Natural killer cell (primary cell): ENCODE results near the gene GFRA1. TPM values are rescaled to one million over a fixed set of nuclear protein-coding genes. Genes with fewer than 3 reads are reported as not detected.

Experiments used
- ATAC-seq, 3 donors: fragments of 150-1000 bp in 2 of 3; fragments of 200-7000 bp in 1 of 3; cut with Tn5 transposase; 1 replicate in 1 of 3; 2 replicates in 2 of 3; pipeline ENCODE4 v1.10.0; 2021; ENCODE audit warnings: mild to moderate bottlenecking in 2 of 3, moderate library complexity in 2 of 3
- DNase-seq, 2 donors: peaks; one replicate each; pipeline versions ENCODE4 v3.0.0 to v3.0.0-alpha.2; 2013 to 2021; ENCODE audit warnings: mixed read lengths in 1 of 2
- H3K27ac ChIP-seq: one replicate; pipeline ENCODE4 v1.5.1; 2013; ENCODE audit warnings: mild to moderate bottlenecking, low read length
- H3K27me3 ChIP-seq: one replicate; pipeline ENCODE4 v1.6.1; 2013; ENCODE audit warnings: low read length; ENCODE audit not compliant: control insufficient read depth, insufficient read depth
- H3K36me3 ChIP-seq: one replicate; pipeline ENCODE4 v1.6.1; 2013; ENCODE audit warnings: low read length; ENCODE audit not compliant: control insufficient read depth, insufficient read depth
- H3K4me1 ChIP-seq: one replicate; pipeline ENCODE4 v1.6.1; 2013; ENCODE audit warnings: low read length; ENCODE audit not compliant: control insufficient read depth, insufficient read depth
- H3K4me3 ChIP-seq: one replicate; pipeline ENCODE4 v1.5.1; 2013; ENCODE audit warnings: low read length
- H3K9me3 ChIP-seq: one replicate; pipeline ENCODE4 v1.6.1; 2013; ENCODE audit warnings: low read length; ENCODE audit not compliant: control insufficient read depth, insufficient read depth
- H3K27ac Mint-ChIP-seq, 2 donors: one replicate each; pipeline ENCODE4 v1.8.0; 2022; ENCODE audit warnings: mild to moderate bottlenecking in 2 of 2, mixed read lengths in 2 of 2, moderate library complexity in 1 of 2
- H3K27me3 Mint-ChIP-seq, 2 donors: one replicate each; pipeline ENCODE4 v1.8.0; 2022; ENCODE audit warnings: low read depth in 2 of 2, mixed read lengths in 2 of 2
- H3K36me3 Mint-ChIP-seq: one replicate; pipeline ENCODE4 v1.8.0; 2022; ENCODE audit warnings: mixed read lengths
- H3K4me1 Mint-ChIP-seq, 2 donors: one replicate each; pipeline ENCODE4 v1.8.0; 2022; ENCODE audit warnings: mixed read lengths in 2 of 2
- H3K4me3 Mint-ChIP-seq: one replicate; pipeline ENCODE4 v1.8.0; 2022; ENCODE audit warnings: mild to moderate bottlenecking, moderate library complexity, mixed read lengths
- H3K9me3 Mint-ChIP-seq, 2 donors: one replicate each; pipeline ENCODE4 v1.8.0; 2022; ENCODE audit warnings: mixed read lengths in 2 of 2
- WGBS: methylation state at CpG from one replicate; pipeline ENCODE4 v1.1.7; 2013; ENCODE audit warnings: missing lambda C conversion rate; ENCODE audit not compliant: insufficient coverage; 5-methylcytosine and 5-hydroxymethylcytosine counted together
- intact Hi-C: fragments of 100-400 bp; cut with micrococcal nuclease; formaldehyde crosslinking; loops from one replicate; pipeline ENCODE4 v1.14.2; 2022
- total RNA-seq, 4 donors: library from RNA; stranded (reverse); fragments of 120-200 nt in 1 of 4; gene quantifications; one replicate each; pipeline versions ENCODE4 v1.2.3 to v1.2.4, GENCODE V29; 2013 to 2022
- TF ChIP-seq, protein P1 (sequence below): fragments of 200-600 bp; IDR thresholded peaks from one replicate; pipeline ENCODE4 v1.8.0; 2022; ENCODE audit warnings: antibody characterized with exemption

GFRA1 gene
- total RNA-seq, 3 donors from 2014 or later (not counting 1 experiment from before 2014, with no cell fraction given) = not detected

DNA sequence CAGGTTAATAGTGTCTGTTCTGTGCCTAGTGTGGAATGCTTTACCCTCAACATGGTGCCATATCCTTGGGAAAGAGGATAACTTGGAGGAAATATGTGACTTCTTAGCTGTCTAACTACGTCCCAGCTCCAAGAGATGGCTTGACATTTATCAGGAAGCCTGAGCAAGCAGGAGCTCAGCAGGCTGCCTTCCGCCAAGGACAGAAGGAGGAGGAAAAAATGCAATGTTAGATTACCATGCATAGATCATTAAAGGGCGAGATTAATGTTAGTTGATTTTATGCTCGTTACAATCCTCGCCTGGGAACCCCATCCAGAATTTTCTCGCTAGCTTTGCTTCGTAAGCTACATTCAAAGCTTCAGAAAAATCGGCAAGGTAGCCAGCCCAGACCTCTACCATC, 97.8 kb downstream of the GFRA1 start:
- TF ChIP-seq, protein P1, sequence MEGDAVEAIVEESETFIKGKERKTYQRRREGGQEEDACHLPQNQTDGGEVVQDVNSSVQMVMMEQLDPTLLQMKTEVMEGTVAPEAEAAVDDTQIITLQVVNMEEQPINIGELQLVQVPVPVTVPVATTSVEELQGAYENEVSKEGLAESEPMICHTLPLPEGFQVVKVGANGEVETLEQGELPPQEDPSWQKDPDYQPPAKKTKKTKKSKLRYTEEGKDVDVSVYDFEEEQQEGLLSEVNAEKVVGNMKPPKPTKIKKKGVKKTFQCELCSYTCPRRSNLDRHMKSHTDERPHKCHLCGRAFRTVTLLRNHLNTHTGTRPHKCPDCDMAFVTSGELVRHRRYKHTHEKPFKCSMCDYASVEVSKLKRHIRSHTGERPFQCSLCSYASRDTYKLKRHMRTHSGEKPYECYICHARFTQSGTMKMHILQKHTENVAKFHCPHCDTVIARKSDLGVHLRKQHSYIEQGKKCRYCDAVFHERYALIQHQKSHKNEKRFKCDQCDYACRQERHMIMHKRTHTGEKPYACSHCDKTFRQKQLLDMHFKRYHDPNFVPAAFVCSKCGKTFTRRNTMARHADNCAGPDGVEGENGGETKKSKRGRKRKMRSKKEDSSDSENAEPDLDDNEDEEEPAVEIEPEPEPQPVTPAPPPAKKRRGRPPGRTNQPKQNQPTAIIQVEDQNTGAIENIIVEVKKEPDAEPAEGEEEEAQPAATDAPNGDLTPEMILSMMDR = no peak
- Mint-ChIP-seq H3K27ac (no peak overlapping the region), H3K27me3 (no peaks in the 10 kb centered on the region), H3K4me1 (no peaks in the 10 kb centered on the region), H3K9me3 (peaks cover 0 to 5% of the 10 kb centered on the region in 2 donors), H3K36me3 (no peaks in the 10 kb centered on the region), H3K4me3 (no peak overlapping the region)
- ATAC-seq (no peak), DNase-seq (no peak)
- no peaks in the 10 kb centered on the region for H3K36me3 ChIP-seq
- no peaks in the 10 kb centered on the region for H3K9me3 ChIP-seq
- no peak overlapping the region for H3K4me3 ChIP-seq
- H3K27ac ChIP-seq = no peak overlapping the region
- no peaks in the 10 kb centered on the region for H3K27me3 ChIP-seq
- no peaks in the 10 kb centered on the region for H3K4me1 ChIP-seq
- 91% methylated on average over 8 of the region's 8 CpGs for WGBS
- intact Hi-C loops = no loop called here

DNA sequence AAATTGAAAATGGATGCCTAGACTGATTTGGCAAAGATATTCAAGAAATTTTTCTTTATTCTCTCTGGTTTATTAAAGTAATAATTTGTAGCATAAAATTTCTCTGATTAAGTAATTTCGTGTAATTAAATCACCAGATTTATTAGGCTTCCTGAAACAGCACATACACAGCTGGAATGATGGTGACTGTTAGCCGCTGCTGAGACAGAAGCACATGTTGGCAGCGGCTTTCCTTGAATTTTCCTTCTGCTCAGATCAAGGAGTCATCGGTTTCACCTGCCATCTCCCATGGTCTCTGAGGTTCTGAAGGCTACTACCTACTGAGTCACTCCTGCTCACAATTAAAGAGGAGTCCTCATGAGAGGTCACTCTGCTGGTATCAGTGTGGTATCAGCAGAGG, 101.5 kb downstream of the GFRA1 start:
- Mint-ChIP-seq H3K4me1 (no peaks in the 10 kb centered on the region), H3K9me3 (peaks cover 4 to 6% of the 10 kb centered on the region in 2 donors), H3K27ac (no peak overlapping the region), H3K4me3 (no peak overlapping the region), H3K27me3 (no peaks in the 10 kb centered on the region), H3K36me3 (peaks cover 6% of the 10 kb centered on the region)
- H3K4me1 ChIP-seq = no peaks in the 10 kb centered on the region
- DNase-seq (no peak), ATAC-seq (no peak)
- no peak overlapping the region for H3K27ac ChIP-seq
- H3K36me3 ChIP-seq = no peaks in the 10 kb centered on the region
- no peak overlapping the region for H3K4me3 ChIP-seq
- H3K27me3 ChIP-seq = no peaks in the 10 kb centered on the region
- no peaks in the 10 kb centered on the region for H3K9me3 ChIP-seq
- intact Hi-C loops = no loop called here
- TF ChIP-seq, protein P1 = no peak
- 80% methylated on average over 4 of the region's 4 CpGs for WGBS

DNA sequence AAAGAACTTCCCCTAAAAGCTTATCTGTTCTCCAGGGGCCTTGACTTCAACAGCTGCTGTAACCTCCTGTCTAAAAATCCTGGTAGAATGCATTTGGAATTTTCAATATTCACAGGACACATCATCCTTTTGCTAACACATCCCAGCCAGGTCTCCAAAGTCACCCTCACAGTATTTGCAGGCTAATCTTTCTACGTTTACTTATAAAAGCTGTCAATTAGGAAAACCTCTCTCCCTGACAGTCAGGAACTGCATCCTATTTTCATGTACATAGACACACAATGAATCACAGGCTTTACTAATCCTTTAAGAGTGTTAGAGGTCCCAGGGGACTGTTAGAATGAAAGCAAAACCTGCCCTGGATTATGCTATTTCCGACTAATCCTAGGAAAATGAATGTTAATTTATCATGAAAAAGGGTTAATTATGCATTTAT, 102.2 kb downstream of the GFRA1 start:
- Histone ChIP-seq H3K9me3 (no peaks in the 10 kb centered on the region), H3K4me3 (no peak overlapping the region), H3K4me1 (no peaks in the 10 kb centered on the region), H3K27me3 (no peaks in the 10 kb centered on the region), H3K27ac (no peak overlapping the region), H3K36me3 (no peaks in the 10 kb centered on the region)
- no peak overlapping the region for H3K27ac Mint-ChIP-seq
- DNase-seq (no peak), ATAC-seq (no peak)
- H3K27me3 Mint-ChIP-seq = no peaks in the 10 kb centered on the region
- WGBS = 68% methylated on average over 2 of the region's 2 CpGs
- TF ChIP-seq, protein P1 = no peak
- intact Hi-C loops = no loop called here
- H3K36me3 Mint-ChIP-seq = peaks cover 6% of the 10 kb centered on the region
- H3K9me3 Mint-ChIP-seq = peaks cover 7 to 9% of the 10 kb centered on the region in 2 donors
- no peaks in the 10 kb centered on the region for H3K4me1 Mint-ChIP-seq
- no peak overlapping the region for H3K4me3 Mint-ChIP-seq

DNA sequence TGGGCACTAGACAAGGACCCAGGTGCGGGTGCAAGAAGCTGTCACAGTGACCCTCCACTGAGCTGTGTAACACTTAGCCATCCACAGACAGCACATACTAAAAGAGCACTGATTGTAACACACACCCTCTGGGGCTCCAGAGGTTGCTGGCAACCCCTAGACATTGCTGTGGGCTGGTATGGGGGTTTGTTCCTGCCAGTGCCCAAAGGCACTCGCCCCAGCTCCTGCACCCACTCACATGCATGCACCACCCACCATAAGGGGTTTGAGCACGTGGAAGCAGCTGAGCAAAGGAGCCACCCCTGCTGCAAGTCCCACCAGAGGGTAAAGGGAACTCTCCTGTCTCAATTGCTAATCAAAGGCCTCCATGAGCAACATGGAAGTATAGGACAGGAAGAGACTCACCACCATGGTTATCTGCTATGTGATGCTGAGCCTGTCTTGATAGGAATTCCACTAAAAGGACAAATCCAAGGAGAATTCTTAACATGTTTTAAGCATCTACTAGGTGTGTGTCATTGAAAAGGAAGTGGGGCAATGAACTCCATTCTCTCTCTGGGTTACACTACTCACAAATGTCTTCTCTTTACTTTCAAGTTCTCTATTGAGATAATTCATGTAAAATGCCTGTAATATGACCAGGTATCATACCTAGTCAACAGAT, 103.1 kb downstream of the GFRA1 start:
- no peaks in the 10 kb centered on the region for H3K27me3 ChIP-seq
- 67% methylated on average over 3 of the region's 3 CpGs for WGBS

More for the DNA sequence above, 103.1 kb downstream of the GFRA1 start:
- DNase-seq = no peak
- Histone ChIP-seq H3K4me1 (no peaks in the 10 kb centered on the region), H3K36me3 (no peaks in the 10 kb centered on the region), H3K9me3 (no peaks in the 10 kb centered on the region), H3K27ac (no peak overlapping the region), H3K4me3 (no peak overlapping the region)
- Mint-ChIP-seq H3K27ac (no peak overlapping the region), H3K4me1 (no peaks in the 10 kb centered on the region), H3K27me3 (no peaks in the 10 kb centered on the region), H3K9me3 (peaks cover 7 to 9% of the 10 kb centered on the region in 2 donors), H3K4me3 (no peak overlapping the region), H3K36me3 (peaks cover 6% of the 10 kb centered on the region)
- TF ChIP-seq, protein P1 = no peak
- no peak for ATAC-seq
- intact Hi-C loops = no loop called here
